Mesothelial cell of epicardium (in vitro differentiated cells): ENCODE measurements around the gene RAI1. TPM values are rescaled to one million over a fixed set of nuclear protein-coding genes. Genes with fewer than 3 reads are reported as not detected.
A peak's percentile ranks its signal among the peaks of the same experiment; 100 is the strongest.
"Not testable (repeated sequence)": the region's sequence is repeated elsewhere in the genome, so short reads cannot be mapped to it uniquely, and the experiment has no call there.

Source experiments
- DNase-seq, 2 experiments: peaks; one replicate each; pipeline ENCODE4 v3.0.0; 2021; ENCODE audit warnings: low spot score in 2 of 2; ENCODE audit not compliant: unreplicated experiment in 2 of 2
- H3K27ac Mint-ChIP-seq: 2 replicates; pipeline ENCODE4 v1.8.0; 2021; ENCODE audit warnings: mixed read lengths
- H3K27me3 Mint-ChIP-seq: 2 replicates; pipeline ENCODE4 v1.8.0; 2021; ENCODE audit warnings: low read depth, mixed read lengths
- H3K36me3 Mint-ChIP-seq: 2 replicates; pipeline ENCODE4 v1.8.0; 2021; ENCODE audit warnings: mixed read lengths
- H3K4me1 Mint-ChIP-seq: 2 replicates; pipeline ENCODE4 v1.8.0; 2021; ENCODE audit warnings: mixed read lengths
- H3K4me3 Mint-ChIP-seq: 2 replicates; pipeline ENCODE4 v1.8.0; 2021; ENCODE audit warnings: mild to moderate bottlenecking, moderate library complexity, mixed read lengths
- H3K9me3 Mint-ChIP-seq: 2 replicates; pipeline ENCODE4 v1.8.0; 2021; ENCODE audit warnings: mixed read lengths
- CTCF ChIP-seq: fragments of 200-600 bp; sonication (generic); IDR thresholded peaks from one replicate; pipeline ENCODE4 v1.5.0; 2021; ENCODE audit warnings: antibody characterized with exemption; ENCODE audit not compliant: unreplicated experiment
- total RNA-seq: library from RNA; stranded (reverse); gene quantifications from 3 replicates; pipeline ENCODE4 v1.2.1, GENCODE V29; 2021

RAI1 gene
- total RNA-seq = 127 to 137 TPM (median 129 TPM) in 3 replicates

GRCh38 chr17:17681187-17681743 is at the start of gene RAI1:
Gene RAI1 (plus strand): TSS chr17:17681458. CDS start chr17:17792949, 111,491 bp downstream.
- no peaks in the 10 kb centered on the region for H3K27me3 Mint-ChIP-seq
- no peaks in the 10 kb centered on the region for H3K36me3 Mint-ChIP-seq
- H3K9me3 Mint-ChIP-seq = no peaks in the 10 kb centered on the region

GRCh38 chr17:17632690-17633089 is 48.6 kb upstream of the RAI1 start:
- H3K27me3 Mint-ChIP-seq, H3K27ac Mint-ChIP-seq, H3K4me3 Mint-ChIP-seq, H3K36me3 Mint-ChIP-seq, DNase-seq, H3K4me1 Mint-ChIP-seq, H3K9me3 Mint-ChIP-seq: not testable (repeated sequence)

More at GRCh38 chr17:17681187-17681743, at the start of gene RAI1:
- DNase-seq = peak; percentile 77 to 89
- TF ChIP-seq CTCF = peak; percentile 54
- peak within 1 kb of the TSS; percentile 92 for H3K27ac Mint-ChIP-seq
- H3K4me3 Mint-ChIP-seq = peak within 1 kb of the TSS; percentile 85
- H3K4me1 Mint-ChIP-seq = peaks cover 36% of the 10 kb centered on the region

- Mint-ChIP-seq H3K4me1 (no peaks in the 10 kb centered on the region), H3K27ac (no peak overlapping the region), H3K27me3 (no peaks in the 10 kb centered on the region), H3K9me3 (peaks cover 3% of the 10 kb centered on the region), H3K36me3 (no peaks in the 10 kb centered on the region), H3K4me3 (no peak overlapping the region)
- TF ChIP-seq CTCF = no peak
- DNase-seq = no peak
Measured at GRCh38 chr17:17633310-17633709, 47.9 kb upstream of the RAI1 start.

GRCh38 chr17:17635126-17635525 is 46.1 kb upstream of the RAI1 start:
- peaks cover 3% of the 10 kb centered on the region for H3K9me3 Mint-ChIP-seq
- TF ChIP-seq CTCF = no peak
- DNase-seq = no peak
- H3K4me1 Mint-ChIP-seq = no peaks in the 10 kb centered on the region
- no peaks in the 10 kb centered on the region for H3K27me3 Mint-ChIP-seq
- no peaks in the 10 kb centered on the region for H3K36me3 Mint-ChIP-seq
- no peak overlapping the region for H3K27ac Mint-ChIP-seq
- H3K4me3 Mint-ChIP-seq = no peak overlapping the region

- not testable (repeated sequence) for H3K9me3 Mint-ChIP-seq, H3K27me3 Mint-ChIP-seq, H3K27ac Mint-ChIP-seq, H3K4me1 Mint-ChIP-seq, H3K36me3 Mint-ChIP-seq, DNase-seq, H3K4me3 Mint-ChIP-seq
Measured at GRCh38 chr17:17635537-17636271, 45.6 kb upstream of the RAI1 start.

GRCh38 chr17:17636272-17636885 is 44.9 kb upstream of the RAI1 start:
- Mint-ChIP-seq H3K27me3 (no peaks in the 10 kb centered on the region), H3K4me3 (no peak overlapping the region), H3K9me3 (peaks cover 3% of the 10 kb centered on the region), H3K4me1 (no peaks in the 10 kb centered on the region), H3K27ac (no peak overlapping the region), H3K36me3 (no peaks in the 10 kb centered on the region)
- no peak for DNase-seq
- no peak for TF ChIP-seq CTCF
